PC-3 (cell line): ENCODE data around the gene BRIP1. TPM values are rescaled to one million over a fixed set of nuclear protein-coding genes. Genes with fewer than 3 reads are reported as not detected.
A peak's percentile ranks its signal among the peaks of the same experiment; 100 is the strongest.

Experiments
- ATAC-seq: fragments of 200-7000 bp; cut with Tn5 transposase; 2 replicates; pipeline ENCODE4 v1.9.1; 2020; ENCODE audit warnings: mild to moderate bottlenecking, moderate library complexity
- BruUV-seq: library from RNA; stranded (reverse); fragments of 400-500 nt; replicated peaks from 2 replicates; lab custom pipeline; 2021; lab: Mats Ljungman, UMichigan
- CTCF ChIA-PET: fragments of 300-600 bp; sonication (Branson Sonifier 250); formaldehyde crosslinking; loops from one replicate; lab custom pipeline; 2022; ENCODE audit warnings: antibody characterized with exemption; lab: Charles Lee
- POLR2A ChIA-PET: fragments of 300-600 bp; sonication (Branson Sonifier 250); formaldehyde crosslinking; loops from one replicate; lab custom pipeline; 2022; ENCODE audit warnings: antibody characterized with exemption; ENCODE audit not compliant: unreplicated experiment; lab: Charles Lee
- DNase-seq: peaks from one replicate; pipeline ENCODE4 v3.0.0-alpha.2; 2015
- H2AFZ ChIP-seq: fragments of 300-600 bp; sonication (generic); 2 replicates; pipeline ENCODE4 v1.6.0; 2016; ENCODE audit warnings: antibody characterized with exemption, low read length
- H3F3A ChIP-seq: fragments of 300-600 bp; sonication (generic); one replicate; pipeline ENCODE4 v1.6.0; 2017; ENCODE audit warnings: antibody characterized with exemption, low read length, control low read depth, mild to moderate bottlenecking; ENCODE audit not compliant: unreplicated experiment
- H3K27ac ChIP-seq: fragments of 300-600 bp; sonication (generic); 2 replicates; pipeline ENCODE4 v1.5.1; 2016; ENCODE audit warnings: mild to moderate bottlenecking, low read length
- H3K27me3 ChIP-seq: fragments of 300-600 bp; sonication (generic); 2 replicates; pipeline ENCODE4 v1.6.1; 2016; ENCODE audit warnings: low read length, mixed read lengths
- H3K36me3 ChIP-seq: fragments of 300-600 bp; sonication (generic); 2 replicates; pipeline ENCODE4 v1.6.1; 2016; ENCODE audit warnings: low read depth, mixed run types, low read length, mixed read lengths
- H3K4me1 ChIP-seq: fragments of 300-600 bp; sonication (generic); 2 replicates; pipeline ENCODE4 v1.5.1; 2016; ENCODE audit warnings: low read length; ENCODE audit not compliant: insufficient read depth
- H3K4me2 ChIP-seq: fragments of 300-600 bp; sonication (generic); 2 replicates; pipeline ENCODE4 v1.6.0; 2016; ENCODE audit warnings: low read length
- H3K4me3 ChIP-seq: fragments of 300-600 bp; sonication (generic); 2 replicates; pipeline ENCODE4 v1.5.1; 2016; ENCODE audit warnings: mild to moderate bottlenecking, low read length, mixed read lengths
- H3K79me2 ChIP-seq: fragments of 300-600 bp; sonication (generic); 2 replicates; pipeline ENCODE4 v1.6.1; 2017; ENCODE audit warnings: low read length, mixed read lengths
- H3K9ac ChIP-seq: fragments of 300-600 bp; sonication (generic); 2 replicates; pipeline ENCODE4 v1.6.0; 2016; ENCODE audit warnings: mild to moderate bottlenecking, low read length
- H3K9me2 ChIP-seq: fragments of 300-600 bp; sonication (generic); replicated peaks from 2 replicates; pipeline ENCODE4 v1.6.1; 2016; ENCODE audit warnings: mixed run types, low read length, mixed read lengths
- H3K9me3 ChIP-seq: fragments of 300-600 bp; sonication (generic); 2 replicates; pipeline ENCODE4 v1.6.1; 2016; ENCODE audit warnings: low read length, mixed read lengths
- H4K20me1 ChIP-seq: fragments of 300-600 bp; sonication (generic); 2 replicates; pipeline ENCODE4 v1.6.1; 2016; ENCODE audit warnings: low read length, mixed read lengths
- CTCF ChIP-seq: fragments of 300-600 bp; sonication (generic); conservative IDR thresholded peaks from 2 replicates; pipeline ENCODE4 v1.5.1; 2017; ENCODE audit warnings: antibody characterized with exemption, low read depth, mild to moderate bottlenecking, low read length
- EZH2 ChIP-seq: fragments of 300-600 bp; sonication (generic); IDR thresholded peaks from one replicate; pipeline ENCODE4 v1.6.1; 2017; ENCODE audit warnings: antibody characterized with exemption, mild to moderate bottlenecking, low read length; ENCODE audit not compliant: unreplicated experiment
- EZH2phosphoT487 ChIP-seq: fragments of 300-600 bp; sonication (generic); IDR thresholded peaks from 2 replicates; pipeline ENCODE4 v1.6.1; 2018; ENCODE audit warnings: mild to moderate bottlenecking, antibody characterized with exemption, low read length, borderline replicate concordance
- intact Hi-C: fragments of 100-400 bp; cut with micrococcal nuclease; formaldehyde crosslinking; loops from 2 replicates; pipeline ENCODE4 v1.9.0; 2023
- total RNA-seq: library from RNA; depleted of rRNA; stranded (reverse); fragments of >200 nt; gene quantifications from 2 replicates; pipeline ENCODE4 v1.2.3, GENCODE V29; 2014

Gene BRIP1
- total RNA-seq, 1 experiment from 2014 or later, result 21.1 TPM

GRCh38 chr17:61702450-61702849 lies 160.9 kb downstream of the BRIP1 start:
- intact Hi-C loops, result no loop called here
- no TSS peak for BruUV-seq
- Histone ChIP-seq H3K4me3 (no peak overlapping the region), H3K4me1 (no peaks in the 10 kb centered on the region), H4K20me1 (no peaks in the 10 kb centered on the region), H3K9ac (no peak overlapping the region), H2AFZ (no peak overlapping the region), H3K36me3 (peaks cover 11% of the 10 kb centered on the region; the same call in 1 of the 2 replicates), H3K79me2 (no peaks in the 10 kb centered on the region), H3F3A (no peaks in the 10 kb centered on the region), H3K27ac (no peak overlapping the region), H3K4me2 (no peak overlapping the region), H3K9me3 (peaks cover 15% of the 10 kb centered on the region; the same call in 1 of the 2 replicates), H3K9me2 (no peaks in the 10 kb centered on the region), H3K27me3 (no peaks in the 10 kb centered on the region)
- CTCF ChIA-PET, result no interaction called here
- POLR2A ChIA-PET, result no interaction called here
- no peak for TF ChIP-seq EZH2phosphoT487
- no peak for TF ChIP-seq CTCF
- no peak for TF ChIP-seq EZH2
- no peak for DNase-seq
- peak; percentile 31; the same call in 1 of the 2 replicates for ATAC-seq

GRCh38 chr17:61701978-61702377 lies 161.3 kb downstream of the BRIP1 start:
- TF ChIP-seq CTCF, result no peak
- TF ChIP-seq EZH2phosphoT487, result no peak
- no peak for TF ChIP-seq EZH2
- ATAC-seq (no peak), DNase-seq (no peak)
- Histone ChIP-seq H4K20me1 (no peaks in the 10 kb centered on the region), H3F3A (no peaks in the 10 kb centered on the region), H3K4me1 (no peaks in the 10 kb centered on the region), H3K9me2 (no peaks in the 10 kb centered on the region), H3K79me2 (no peaks in the 10 kb centered on the region), H3K9me3 (peaks cover 15% of the 10 kb centered on the region; the same call in 1 of the 2 replicates), H3K4me2 (no peak overlapping the region), H3K27ac (no peak overlapping the region), H2AFZ (no peak overlapping the region), H3K4me3 (no peak overlapping the region), H3K9ac (no peak overlapping the region), H3K36me3 (peaks cover 11% of the 10 kb centered on the region; the same call in 1 of the 2 replicates), H3K27me3 (no peaks in the 10 kb centered on the region)
- CTCF ChIA-PET, result no interaction called here
- POLR2A ChIA-PET, result no interaction called here
- no TSS peak for BruUV-seq
- intact Hi-C loops, result no loop called here

DNA sequence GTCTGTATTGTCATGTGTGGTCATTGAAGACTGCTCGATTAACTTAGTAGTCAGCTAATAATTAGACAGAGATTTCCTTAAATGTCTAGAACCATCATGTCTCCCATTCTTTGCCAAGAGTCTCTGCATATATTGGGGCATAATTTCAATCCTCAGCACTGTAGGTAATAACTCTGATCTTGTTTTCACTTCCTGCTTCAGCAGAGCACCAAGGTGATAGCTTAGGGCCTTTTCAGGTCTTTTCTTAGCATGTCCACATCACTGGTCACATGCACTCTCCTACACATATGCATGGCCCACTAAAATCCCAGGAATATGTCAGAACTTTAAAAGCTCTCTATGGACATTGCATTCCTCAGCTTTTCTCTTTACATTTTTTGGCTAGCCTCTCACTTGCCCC lies 162.0 kb downstream of the BRIP1 start:
- H3K9me2 ChIP-seq, result no peaks in the 10 kb centered on the region
- H3K4me3 ChIP-seq, result no peak overlapping the region
- no peaks in the 10 kb centered on the region for H3K4me1 ChIP-seq
- no peaks in the 10 kb centered on the region for H3K27me3 ChIP-seq
- H3K9me3 ChIP-seq, result peaks cover 15% of the 10 kb centered on the region; the same call in 1 of the 2 replicates
- H3K27ac ChIP-seq, result no peak overlapping the region
- no peak overlapping the region for H2AFZ ChIP-seq
- DNase-seq, result no peak
- peaks cover 11% of the 10 kb centered on the region; the same call in 1 of the 2 replicates for H3K36me3 ChIP-seq
- no peak for ATAC-seq
- H4K20me1 ChIP-seq, result no peaks in the 10 kb centered on the region
- intact Hi-C loops, result no loop called here
- POLR2A ChIA-PET, result no interaction called here
- BruUV-seq, result no TSS peak
- CTCF ChIA-PET, result no interaction called here
- no peaks in the 10 kb centered on the region for H3K79me2 ChIP-seq
- no peak for TF ChIP-seq EZH2
- no peak for TF ChIP-seq CTCF
- TF ChIP-seq EZH2phosphoT487, result no peak
- H3K9ac ChIP-seq, result no peak overlapping the region
- H3F3A ChIP-seq, result no peaks in the 10 kb centered on the region
- no peak overlapping the region for H3K4me2 ChIP-seq
